Progenitor cell of endocrine pancreas (in vitro differentiated cells): ENCODE data around the gene TMEM106A. TPM values are rescaled to one million over a fixed set of nuclear protein-coding genes. Genes with fewer than 3 reads are reported as not detected.

ENCODE experiments used
- DNase-seq: peaks from one replicate; pipeline ENCODE4 v3.0.0; 2021; ENCODE audit warnings: low spot score; ENCODE audit not compliant: unreplicated experiment
- H3K27ac Mint-ChIP-seq: 2 replicates; pipeline ENCODE4 v1.8.0; 2021; ENCODE audit warnings: mild to moderate bottlenecking, moderate library complexity, mixed read lengths
- H3K27me3 Mint-ChIP-seq: 2 replicates; pipeline ENCODE4 v1.8.0; 2021; ENCODE audit warnings: mixed read lengths
- H3K36me3 Mint-ChIP-seq: 2 replicates; pipeline ENCODE4 v1.8.0; 2022; ENCODE audit warnings: mixed read lengths; ENCODE audit not compliant: insufficient read depth
- H3K4me1 Mint-ChIP-seq: 2 replicates; pipeline ENCODE4 v1.8.0; 2021; ENCODE audit warnings: low read depth, mixed read lengths
- H3K4me3 Mint-ChIP-seq: 2 replicates; pipeline ENCODE4 v1.8.0; 2021; ENCODE audit warnings: low read depth, mild to moderate bottlenecking, moderate library complexity, mixed read lengths
- H3K9me3 Mint-ChIP-seq: 2 replicates; pipeline ENCODE4 v1.8.0; 2021; ENCODE audit warnings: low read depth, mixed read lengths
- CTCF ChIP-seq: fragments of 200-600 bp; sonication (generic); IDR thresholded peaks from one replicate; pipeline ENCODE4 v1.5.0; 2021; ENCODE audit warnings: antibody characterized with exemption, mild to moderate bottlenecking; ENCODE audit not compliant: unreplicated experiment
- total RNA-seq: library from RNA; stranded (reverse); gene quantifications from 2 replicates; pipeline ENCODE4 v1.2.1, GENCODE V29; 2021

The TMEM106A gene
- total RNA-seq, 1 donor from 2014 or later, result 5.1 TPM

GRCh38 chr17:43212641-43213490 lies 1.2 kb downstream of the TMEM106A start:
- TF ChIP-seq CTCF, result no peak
- Mint-ChIP-seq H3K27me3 (no peaks in the 10 kb centered on the region), H3K36me3 (peaks cover 12% of the 10 kb centered on the region), H3K4me3 (peak overlapping the region; percentile 89), H3K9me3 (no peaks in the 10 kb centered on the region), H3K4me1 (peaks cover 20% of the 10 kb centered on the region), H3K27ac (no peak overlapping the region)
- DNase-seq, result no peak

- peaks cover 20% of the 10 kb centered on the region for H3K4me1 Mint-ChIP-seq
- no peaks in the 10 kb centered on the region for H3K27me3 Mint-ChIP-seq
- H3K9me3 Mint-ChIP-seq, result no peaks in the 10 kb centered on the region
- no peak for TF ChIP-seq CTCF
- H3K4me3 Mint-ChIP-seq, result no peak overlapping the region
- peaks cover 7% of the 10 kb centered on the region for H3K36me3 Mint-ChIP-seq
- no peak overlapping the region for H3K27ac Mint-ChIP-seq
- DNase-seq, result no peak
Observed at GRCh38 chr17:43213545-43213944, 1.9 kb downstream of the TMEM106A start.

DNA sequence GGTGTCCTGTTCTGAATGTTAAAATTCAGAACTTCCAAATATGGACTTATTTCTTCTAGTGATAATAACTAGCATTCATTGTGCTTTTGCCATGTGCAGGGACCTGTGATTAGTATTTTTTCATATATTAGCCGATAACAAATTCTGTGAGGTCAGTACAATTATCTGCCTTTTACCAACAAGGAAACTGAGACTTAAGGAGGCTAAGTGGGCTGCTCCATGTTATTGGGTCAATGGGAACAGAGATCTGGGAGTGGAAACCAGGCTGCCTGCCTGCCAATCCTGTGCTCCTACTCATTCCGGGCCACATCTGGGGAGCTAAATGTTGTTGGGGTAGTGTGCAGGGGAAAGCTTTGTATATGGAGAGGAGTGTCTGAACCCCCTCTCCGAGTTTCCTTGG lies 3.7 kb downstream of the TMEM106A start:
- TF ChIP-seq CTCF, result no peak
- H3K4me3 Mint-ChIP-seq, result no peak overlapping the region
- no peak overlapping the region for H3K27ac Mint-ChIP-seq
- no peak for DNase-seq
- peaks cover 2% of the 10 kb centered on the region for H3K36me3 Mint-ChIP-seq
- H3K9me3 Mint-ChIP-seq, result no peaks in the 10 kb centered on the region
- H3K27me3 Mint-ChIP-seq, result no peaks in the 10 kb centered on the region
- H3K4me1 Mint-ChIP-seq, result peaks cover 20% of the 10 kb centered on the region

DNA sequence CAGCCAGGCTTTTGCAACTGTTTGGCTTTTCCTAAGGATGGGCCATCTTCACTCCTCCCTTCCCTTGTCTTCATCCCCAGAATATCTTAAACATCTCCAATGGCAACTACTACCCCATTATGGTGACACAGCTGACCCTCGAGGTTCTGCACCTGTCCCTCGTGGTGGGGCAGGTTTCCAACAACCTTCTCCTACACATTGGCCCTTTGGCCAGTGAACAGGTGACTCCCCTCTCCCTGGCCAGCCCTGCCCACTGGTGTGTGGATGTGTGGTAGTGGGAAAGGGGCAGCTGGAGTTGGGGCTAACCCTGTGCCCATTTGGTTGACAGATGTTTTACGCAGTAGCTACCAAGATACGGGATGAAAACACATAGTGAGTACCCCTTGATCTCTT lies 4.7 kb downstream of the TMEM106A start:
- H3K4me1 Mint-ChIP-seq, result peaks cover 17% of the 10 kb centered on the region
- no peaks in the 10 kb centered on the region for H3K27me3 Mint-ChIP-seq
- peaks cover 2% of the 10 kb centered on the region for H3K36me3 Mint-ChIP-seq
- no peak for DNase-seq
- no peak for TF ChIP-seq CTCF
- no peak overlapping the region for H3K27ac Mint-ChIP-seq
- H3K4me3 Mint-ChIP-seq, result no peak overlapping the region
- H3K9me3 Mint-ChIP-seq, result no peaks in the 10 kb centered on the region

DNA sequence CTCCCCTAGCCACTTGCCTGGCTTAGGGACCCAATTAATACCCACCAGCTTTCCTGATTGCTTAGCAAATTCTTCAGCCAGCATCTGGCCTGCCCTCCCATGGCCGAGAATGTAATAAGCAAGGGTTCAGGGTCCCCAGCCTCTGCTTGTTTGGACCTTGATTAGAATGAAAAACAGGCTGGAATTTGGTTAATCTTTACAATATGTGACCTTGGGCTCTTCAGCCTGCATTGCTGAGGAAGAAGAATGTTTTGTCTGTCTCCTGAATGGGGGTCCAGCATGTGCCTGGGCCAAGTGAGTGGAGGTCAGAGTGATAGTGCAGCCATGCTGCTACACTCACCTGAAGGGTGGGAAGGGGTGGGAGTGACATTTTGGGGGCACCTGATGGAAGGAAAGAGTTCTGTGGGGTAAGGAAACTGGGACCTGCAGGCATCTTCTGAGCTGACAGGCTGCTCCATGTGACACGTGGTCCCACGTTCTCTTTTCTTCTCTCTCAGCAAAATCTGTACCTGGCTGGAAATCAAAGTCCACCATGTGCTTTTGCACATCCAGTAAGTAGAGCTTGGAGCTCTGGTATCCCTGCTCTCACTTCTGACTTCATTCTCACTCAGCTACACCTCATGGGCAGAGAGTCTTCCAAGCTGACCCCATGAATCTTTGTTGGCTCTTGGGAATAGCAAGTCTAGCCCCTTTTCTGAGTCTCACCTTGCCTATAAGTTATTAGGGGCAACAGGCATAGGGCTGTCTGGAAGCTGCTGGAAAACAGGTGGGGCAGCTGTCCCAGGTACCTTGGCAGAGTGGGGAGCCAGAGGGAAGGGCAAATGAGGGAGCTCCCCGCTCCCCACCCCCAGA lies 5.3 kb downstream of the TMEM106A start:
- DNase-seq, result no peak
- H3K9me3 Mint-ChIP-seq, result no peaks in the 10 kb centered on the region
- TF ChIP-seq CTCF, result no peak
- H3K4me3 Mint-ChIP-seq, result no peak overlapping the region
- H3K27me3 Mint-ChIP-seq, result no peaks in the 10 kb centered on the region
- H3K36me3 Mint-ChIP-seq, result peaks cover 2% of the 10 kb centered on the region
- peaks cover 15% of the 10 kb centered on the region for H3K4me1 Mint-ChIP-seq
- H3K27ac Mint-ChIP-seq, result no peak overlapping the region
